ENCODE results near the gene MCC.

Gene MCC

DNA sequence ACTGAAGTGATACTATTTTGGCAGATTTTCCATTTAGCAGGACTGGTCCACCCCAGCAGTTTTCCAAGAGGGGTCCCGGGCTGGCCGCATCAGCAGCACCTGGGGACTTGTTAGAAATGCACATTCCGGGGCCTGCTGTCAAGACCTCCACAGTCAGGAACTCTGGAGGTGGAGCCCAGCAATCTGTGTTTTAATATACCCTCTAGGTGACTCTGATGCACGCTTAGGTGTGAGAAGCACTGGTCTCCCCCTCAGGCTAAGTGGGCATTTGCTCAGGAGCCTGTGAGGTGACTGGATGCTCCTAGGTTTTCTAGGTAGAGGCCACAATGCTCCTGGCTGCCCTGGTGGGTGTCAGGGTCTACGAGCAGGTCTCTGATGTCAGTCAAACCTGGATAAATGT is 430.0 kb downstream of the MCC start:
- in situ Hi-C loops (cut with MboI; ENCODE audit: low pct_unique_long_range_greater_than_20kb, low sequenced_read_pairs, unreplicated experiment): no loop called here
- no peak for DNase-seq (ENCODE audit: low spot score)
- no peak for TF ChIP-seq CTCF (IDR thresholded peaks at IDR 0.05; ENCODE audit: extremely low read depth, insufficient read depth, missing control alignments)

DNA sequence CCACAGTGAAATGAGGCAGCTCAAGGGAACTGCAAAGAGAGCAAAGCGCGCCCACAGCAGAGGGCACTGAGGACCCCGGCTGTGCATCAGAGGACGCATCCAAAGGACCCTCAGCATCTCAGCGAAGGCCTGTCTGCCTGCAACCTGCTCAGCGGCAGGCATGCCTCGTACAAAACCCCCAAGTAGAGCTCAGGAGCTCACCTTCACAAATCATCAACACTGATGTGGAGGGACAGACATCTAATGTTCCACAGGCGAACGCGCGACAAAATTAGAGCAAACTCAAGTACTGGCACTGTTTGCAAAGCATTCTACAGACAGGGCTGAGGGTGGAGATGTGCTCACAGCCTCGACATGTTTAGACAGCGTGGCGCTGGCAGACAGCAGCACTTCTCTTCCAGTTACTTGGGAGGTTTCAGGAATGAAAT is 430.7 kb downstream of the MCC start:
- TF ChIP-seq CTCF (IDR thresholded peaks at IDR 0.05; ENCODE audit: extremely low read depth, insufficient read depth, missing control alignments): no peak
- no peak for DNase-seq (ENCODE audit: low spot score)
- in situ Hi-C loops (cut with MboI; ENCODE audit: low pct_unique_long_range_greater_than_20kb, low sequenced_read_pairs, unreplicated experiment): no loop called here

GRCh38 chr5:113056988-113057387 is 431.3 kb downstream of the MCC start:
- in situ Hi-C loops (cut with MboI; ENCODE audit: low pct_unique_long_range_greater_than_20kb, low sequenced_read_pairs, unreplicated experiment): no loop called here
- DNase-seq (ENCODE audit: low spot score): no peak
- no peak for TF ChIP-seq CTCF (IDR thresholded peaks at IDR 0.05; ENCODE audit: extremely low read depth, insufficient read depth, missing control alignments)

GRCh38 chr5:113054899-113055298 is 433.4 kb downstream of the MCC start:
- no peak for DNase-seq (ENCODE audit: low spot score)
- in situ Hi-C loops (cut with MboI; ENCODE audit: low pct_unique_long_range_greater_than_20kb, low sequenced_read_pairs, unreplicated experiment): no loop called here

GRCh38 chr5:113053511-113053995 is 434.7 kb downstream of the MCC start:
- DNase-seq (ENCODE audit: low spot score): no peak
- no peak for TF ChIP-seq CTCF (IDR thresholded peaks at IDR 0.05; ENCODE audit: extremely low read depth, insufficient read depth, missing control alignments)
- in situ Hi-C loops (cut with MboI; ENCODE audit: low pct_unique_long_range_greater_than_20kb, low sequenced_read_pairs, unreplicated experiment): no loop called here

More at GRCh38 chr5:113054899-113055298, 433.4 kb downstream of the MCC start:
- no peak for TF ChIP-seq CTCF (IDR thresholded peaks at IDR 0.05; ENCODE audit: extremely low read depth, insufficient read depth, missing control alignments)

GRCh38 chr5:113052041-113052795 is 436.0 kb downstream of the MCC start:
- in situ Hi-C loops (cut with MboI; ENCODE audit: low pct_unique_long_range_greater_than_20kb, low sequenced_read_pairs, unreplicated experiment): no loop called here
- DNase-seq (ENCODE audit: low spot score): no peak
- TF ChIP-seq CTCF (IDR thresholded peaks at IDR 0.05; ENCODE audit: extremely low read depth, insufficient read depth, missing control alignments): no peak
